ENCODE data around the gene ARHGAP19. TPM values are rescaled to one million over a fixed set of nuclear protein-coding genes. Genes with fewer than 3 reads are reported as not detected.

The ARHGAP19 gene
- polyA plus RNA-seq, 1 of the 3 experiments (the other 2 are of a cell fraction): 3.8 TPM

GRCh38 chr10:97176226-97176625 lies 116.2 kb downstream of the ARHGAP19 start:
- no peaks in the 10 kb centered on the region for H4K20me1 ChIP-seq (ENCODE audit: insufficient read depth)
- no peaks in the 10 kb centered on the region for H3K9me3 ChIP-seq
- H3K27me3 ChIP-seq (ENCODE audit: insufficient read depth): peaks cover 32% of the 10 kb centered on the region; the same call in 1 of the 2 replicates
- CTCF ChIA-PET: interaction anchor here (0.6 to 27.2 kb wide), 8 partner anchors 20 to 103 kb away, joined by 3 to 460 read pairs (median 4); no protein-coding TSS in a partner anchor
- TF ChIP-seq POLR2AphosphoS5 (IDR thresholded peaks at IDR 0.05; ENCODE audit: low read depth, low read length): no peak
- no peak for TF ChIP-seq MXI1 (IDR thresholded peaks at IDR 0.05; ENCODE audit: low read depth, low read length)
- no peak for TF ChIP-seq RFX5 (IDR thresholded peaks at IDR 0.05; ENCODE audit: low read length)
- TF ChIP-seq FOXJ3 (CRISPR knock-in tag; IDR thresholded peaks at IDR 0.05): no peak
- no peak for TF ChIP-seq GATA2 (CRISPR knock-in tag; IDR thresholded peaks at IDR 0.05)
- no peak for TF ChIP-seq RAD21 (IDR thresholded peaks at IDR 0.05; ENCODE audit: low read length)
- TF ChIP-seq, protein P1, sequence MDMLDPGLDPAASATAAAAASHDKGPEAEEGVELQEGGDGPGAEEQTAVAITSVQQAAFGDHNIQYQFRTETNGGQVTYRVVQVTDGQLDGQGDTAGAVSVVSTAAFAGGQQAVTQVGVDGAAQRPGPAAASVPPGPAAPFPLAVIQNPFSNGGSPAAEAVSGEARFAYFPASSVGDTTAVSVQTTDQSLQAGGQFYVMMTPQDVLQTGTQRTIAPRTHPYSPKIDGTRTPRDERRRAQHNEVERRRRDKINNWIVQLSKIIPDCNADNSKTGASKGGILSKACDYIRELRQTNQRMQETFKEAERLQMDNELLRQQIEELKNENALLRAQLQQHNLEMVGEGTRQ (IDR thresholded peaks at IDR 0.05; ENCODE audit: borderline replicate concordance, low read depth, low read length): no peak
- TF ChIP-seq, protein P2, sequence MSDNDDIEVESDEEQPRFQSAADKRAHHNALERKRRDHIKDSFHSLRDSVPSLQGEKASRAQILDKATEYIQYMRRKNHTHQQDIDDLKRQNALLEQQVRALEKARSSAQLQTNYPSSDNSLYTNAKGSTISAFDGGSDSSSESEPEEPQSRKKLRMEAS (IDR thresholded peaks at IDR 0.05; ENCODE audit: low read depth): no peak
- no peak for TF ChIP-seq GABPA (IDR thresholded peaks at IDR 0.05; ENCODE audit: low read depth)
- no peak for TF ChIP-seq NRF1 (IDR thresholded peaks at IDR 0.05; ENCODE audit: low read depth, low read length)
- no peak for TF ChIP-seq RCOR1 (IDR thresholded peaks at IDR 0.05; ENCODE audit: low read length)
- no peak for TF ChIP-seq MEF2A (IDR thresholded peaks at IDR 0.05; ENCODE audit: borderline replicate concordance, low read depth)
- TF ChIP-seq JUND (IDR thresholded peaks at IDR 0.05): no peak
- TF ChIP-seq SMC3 (IDR thresholded peaks at IDR 0.05; ENCODE audit: low read depth, low read length): no peak
- H3K4me1 ChIP-seq (ENCODE audit: control insufficient read depth in 1 of 2, insufficient read depth in 2 of 2, low read depth in 1 of 2, low read length in 1 of 2): peaks cover 0 to 42% of the 10 kb centered on the region in 2 experiments; a peak in 3 of 4 replicates
- no peak overlapping the region for H3K4me3 ChIP-seq (ENCODE audit: low read depth in 2 of 2, low read length in 1 of 2)
- no peak for DNase-seq
- no peak overlapping the region for H3K4me2 ChIP-seq
- POLR2A ChIA-PET: no interaction called here
- H3K79me2 ChIP-seq (ENCODE audit: insufficient read depth): no peaks in the 10 kb centered on the region
- no peaks in the 10 kb centered on the region for H3K36me3 ChIP-seq (replicated peaks in 1 of 2; ENCODE audit: control insufficient read depth in 1 of 2, insufficient read depth in 2 of 2, low read length in 1 of 2)
- H3F3A ChIP-seq (replicated peaks; ENCODE audit: insufficient read depth): no peaks in the 10 kb centered on the region
- 80% methylated on average over 5 of the region's 5 CpGs for WGBS (ENCODE audit: low lambda C conversion rate)
- H3K27ac ChIP-seq (ENCODE audit: low read depth in 2 of 2, low read length in 1 of 2): no peak overlapping the region
- H3K9me2 ChIP-seq: no peaks in the 10 kb centered on the region
- no peak overlapping the region for H2AFZ ChIP-seq (ENCODE audit: low read depth)
- no peak overlapping the region for H3K9ac ChIP-seq

- Histone ChIP-seq H3K4me3 (ENCODE audit: low read depth in 2 of 2, low read length in 1 of 2) (no peak overlapping the region), H3K4me2 (no peak overlapping the region), H2AFZ (ENCODE audit: low read depth) (no peak overlapping the region), H3K79me2 (ENCODE audit: insufficient read depth) (no peaks in the 10 kb centered on the region), H3K9me2 (no peaks in the 10 kb centered on the region), H3K27me3 (ENCODE audit: insufficient read depth) (peaks cover 31% of the 10 kb centered on the region; the same call in 1 of the 2 replicates), H3K36me3 (replicated peaks in 1 of 2; ENCODE audit: control insufficient read depth in 1 of 2, insufficient read depth in 2 of 2, low read length in 1 of 2) (no peaks in the 10 kb centered on the region), H3K9ac (no peak overlapping the region), H3F3A (replicated peaks; ENCODE audit: insufficient read depth) (no peaks in the 10 kb centered on the region), H3K27ac (ENCODE audit: low read depth in 2 of 2, low read length in 1 of 2) (no peak overlapping the region), H4K20me1 (ENCODE audit: insufficient read depth) (no peaks in the 10 kb centered on the region), H3K4me1 (ENCODE audit: control insufficient read depth in 1 of 2, insufficient read depth in 2 of 2, low read depth in 1 of 2, low read length in 1 of 2) (peaks cover 0 to 36% of the 10 kb centered on the region in 2 experiments; a peak in 3 of 4 replicates), H3K9me3 (no peaks in the 10 kb centered on the region)
- ChIA-PET CTCF (interaction anchor here (1.2 to 27.2 kb wide), 3 partner anchors 21 to 102 kb away, joined by 4 to 460 read pairs (median 156); no protein-coding TSS in a partner anchor), POLR2A (no interaction called here)
- WGBS (ENCODE audit: low lambda C conversion rate): 60% methylated on average over 4 of the region's 4 CpGs
- DNase-seq: no peak
- TF ChIP-seq, protein P3, sequence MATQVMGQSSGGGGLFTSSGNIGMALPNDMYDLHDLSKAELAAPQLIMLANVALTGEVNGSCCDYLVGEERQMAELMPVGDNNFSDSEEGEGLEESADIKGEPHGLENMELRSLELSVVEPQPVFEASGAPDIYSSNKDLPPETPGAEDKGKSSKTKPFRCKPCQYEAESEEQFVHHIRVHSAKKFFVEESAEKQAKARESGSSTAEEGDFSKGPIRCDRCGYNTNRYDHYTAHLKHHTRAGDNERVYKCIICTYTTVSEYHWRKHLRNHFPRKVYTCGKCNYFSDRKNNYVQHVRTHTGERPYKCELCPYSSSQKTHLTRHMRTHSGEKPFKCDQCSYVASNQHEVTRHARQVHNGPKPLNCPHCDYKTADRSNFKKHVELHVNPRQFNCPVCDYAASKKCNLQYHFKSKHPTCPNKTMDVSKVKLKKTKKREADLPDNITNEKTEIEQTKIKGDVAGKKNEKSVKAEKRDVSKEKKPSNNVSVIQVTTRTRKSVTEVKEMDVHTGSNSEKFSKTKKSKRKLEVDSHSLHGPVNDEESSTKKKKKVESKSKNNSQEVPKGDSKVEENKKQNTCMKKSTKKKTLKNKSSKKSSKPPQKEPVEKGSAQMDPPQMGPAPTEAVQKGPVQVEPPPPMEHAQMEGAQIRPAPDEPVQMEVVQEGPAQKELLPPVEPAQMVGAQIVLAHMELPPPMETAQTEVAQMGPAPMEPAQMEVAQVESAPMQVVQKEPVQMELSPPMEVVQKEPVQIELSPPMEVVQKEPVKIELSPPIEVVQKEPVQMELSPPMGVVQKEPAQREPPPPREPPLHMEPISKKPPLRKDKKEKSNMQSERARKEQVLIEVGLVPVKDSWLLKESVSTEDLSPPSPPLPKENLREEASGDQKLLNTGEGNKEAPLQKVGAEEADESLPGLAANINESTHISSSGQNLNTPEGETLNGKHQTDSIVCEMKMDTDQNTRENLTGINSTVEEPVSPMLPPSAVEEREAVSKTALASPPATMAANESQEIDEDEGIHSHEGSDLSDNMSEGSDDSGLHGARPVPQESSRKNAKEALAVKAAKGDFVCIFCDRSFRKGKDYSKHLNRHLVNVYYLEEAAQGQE (IDR thresholded peaks at IDR 0.05; ENCODE audit: low read depth, low read length): no peak
- TF ChIP-seq, protein P2 (IDR thresholded peaks at IDR 0.05; ENCODE audit: low read depth): no peak
- TF ChIP-seq RFX5 (IDR thresholded peaks at IDR 0.05; ENCODE audit: low read length): no peak
- no peak for TF ChIP-seq SMC3 (IDR thresholded peaks at IDR 0.05; ENCODE audit: low read depth, low read length)
- TF ChIP-seq TEAD4 (IDR thresholded peaks at IDR 0.05; ENCODE audit: borderline replicate concordance, insufficient read depth): no peak
- TF ChIP-seq EP300 (IDR thresholded peaks at IDR 0.05; ENCODE audit: borderline replicate concordance in 1 of 2, low read depth in 1 of 2, low read length in 1 of 2): no peak
- TF ChIP-seq FOXM1 (IDR thresholded peaks at IDR 0.05; ENCODE audit: low read depth): no peak
- no peak for TF ChIP-seq YY1 (IDR thresholded peaks at IDR 0.05; ENCODE audit: low read depth)
- no peak for TF ChIP-seq ZBTB33 (IDR thresholded peaks at IDR 0.05; ENCODE audit: borderline replicate concordance, low read depth)
- TF ChIP-seq TCF12 (IDR thresholded peaks at IDR 0.05): no peak
- no peak for TF ChIP-seq EZH2phosphoT487 (IDR thresholded peaks at IDR 0.05; ENCODE audit: borderline replicate concordance, low read depth)
Observed at GRCh38 chr10:97175586-97175985, 116.9 kb downstream of the ARHGAP19 start.
